Motor neuron (in vitro differentiated cells): ENCODE results near the gene CD244. TPM values are rescaled to one million over a fixed set of nuclear protein-coding genes. Genes with fewer than 3 reads are reported as not detected.

Source experiments
- ATAC-seq, 8 experiments: fragments of 200-7000 bp; cut with Tn5 transposase; replicated peaks in 6 of 8; 2 replicates each; pipeline ENCODE4 v1.8.0; 2021; ENCODE audit warnings: mild to moderate bottlenecking in 8 of 8, moderate library complexity in 8 of 8
- H3K27ac ChIP-seq, 2 donors: fragments of 250-450 bp; sonication (Bioruptor Pico); 2 replicates each; pipeline ENCODE4 v1.9.0; 2021; ENCODE audit warnings: antibody characterized with exemption in 2 of 2, mild to moderate bottlenecking in 2 of 2, moderate library complexity in 1 of 2
- H3K4me1 ChIP-seq, 2 donors: fragments of 250-450 bp; sonication (Bioruptor Pico); replicated peaks in 1 of 2; 2 replicates each; pipeline ENCODE4 v1.6.1; 2021; ENCODE audit warnings: antibody characterized with exemption in 2 of 2, mild to moderate bottlenecking in 2 of 2, moderate library complexity in 1 of 2
- H3K4me3 ChIP-seq, 5 donors: fragments of 250-450 bp; sonication (Bioruptor Pico); 2 replicates each; pipeline ENCODE4 v1.9.0; 2021; ENCODE audit warnings: antibody characterized with exemption in 5 of 5, mild to moderate bottlenecking in 5 of 5, moderate library complexity in 4 of 5
- WGBS, 10 experiments: fragments of 450-650 bp; shearing (Covaris generic); methylation state at CpG; one replicate each; pipeline ENCODE4 v1.0.0; 2022; 5-methylcytosine and 5-hydroxymethylcytosine counted together
- in situ Hi-C, 9 experiments: fragments of 400-800 bp; cut with MboI; loops; one replicate each; pipeline ENCODE4 v1.15.0; 2021; ENCODE audit warnings: low sequenced_read_pairs in 9 of 9, low pct_unique_long_range_greater_than_20kb in 2 of 9; ENCODE audit not compliant: unreplicated experiment in 9 of 9
- total RNA-seq, 8 experiments: library from RNA; unstranded; fragments of 300-600 nt; gene quantifications; 2 replicates each; pipeline versions ENCODE4 v1.2.3 to v1.2.4, GENCODE V29; 2022

Gene CD244
- total RNA-seq, 8 experiments from 2014 or later = 0.08 to 3.7 (median 0.31) TPM; not detected in 3

- 17 to 83% (median 45%) methylated on average over 1 to 9 of the region's 9 CpGs; no CpG with 5 or more reads in 1 of the 10 experiments for WGBS, 10 experiments
- Histone ChIP-seq H3K27ac (no peak overlapping the region), H3K4me3 (no peak overlapping the region), H3K4me1 (no peaks in the 10 kb centered on the region)
- in situ Hi-C loops = no loop called here
- no peak for ATAC-seq
Observed at GRCh38 chr1:160855181-160855981, 7.3 kb downstream of the CD244 start.

- Histone ChIP-seq H3K4me1 (no peaks in the 10 kb centered on the region), H3K4me3 (no peak overlapping the region), H3K27ac (no peak overlapping the region)
- peak in 3 of 8 experiments; percentile 71 to 97 (median 93) for ATAC-seq
- 0 to 88% (median 32%) methylated on average over 1 to 2 of the region's 2 CpGs; no CpG with 5 or more reads in 3 of the 10 experiments for WGBS, 10 experiments
- in situ Hi-C loops = no loop called here
Observed at GRCh38 chr1:160853754-160854153, 8.9 kb downstream of the CD244 start.

GRCh38 chr1:160853014-160853413 is 9.7 kb downstream of the CD244 start:
- no peak for ATAC-seq
- H3K4me1 ChIP-seq = no peaks in the 10 kb centered on the region
- H3K4me3 ChIP-seq = no peak overlapping the region
- no peak overlapping the region for H3K27ac ChIP-seq
- WGBS, 10 experiments = 6 to 94% (median 75%) methylated on average over 2 to 3 of the region's 3 CpGs
- in situ Hi-C loops = no loop called here

GRCh38 chr1:160850993-160851392 is 11.7 kb downstream of the CD244 start:
- ATAC-seq = no peak
- Histone ChIP-seq H3K27ac (no peak overlapping the region), H3K4me1 (no peaks in the 10 kb centered on the region), H3K4me3 (no peak overlapping the region)
- in situ Hi-C loops = no loop called here
- whole genome bisulfite sequencing, 10 experiments = 36 to 100% (median 80%) methylated on average over 1 to 8 of the region's 8 CpGs; no CpG with 5 or more reads in 1 of the 10 experiments

- in situ Hi-C loops = no loop called here
- Histone ChIP-seq H3K4me3 (no peak overlapping the region), H3K4me1 (no peaks in the 10 kb centered on the region), H3K27ac (no peak overlapping the region)
- WGBS, 10 experiments = 0 to 100% (median 71%) methylated on average over 1 to 5 of the region's 5 CpGs
- ATAC-seq = no peak
Observed at GRCh38 chr1:160850541-160850940, 12.1 kb downstream of the CD244 start.

- no peaks in the 10 kb centered on the region for H3K4me1 ChIP-seq
- no peak overlapping the region for H3K27ac ChIP-seq
- H3K4me3 ChIP-seq = no peak overlapping the region
- in situ Hi-C loops = loop anchor here in 1 of 9 experiments (25.0 kb wide), 1 partner anchor 116 kb away; the partner anchor contains the start of gene ITLN2
- no peak for ATAC-seq
- 42 to 100% (median 91%) methylated on average over 1 to 12 of the region's 12 CpGs for WGBS, 10 experiments
Observed at GRCh38 chr1:160846281-160846680, 16.4 kb downstream of the CD244 start.

- Histone ChIP-seq H3K27ac (no peak overlapping the region), H3K4me3 (no peak overlapping the region), H3K4me1 (no peaks in the 10 kb centered on the region)
- no peak for ATAC-seq
- in situ Hi-C loops = loop anchor here in 1 of 9 experiments (25.0 kb wide), 1 partner anchor 118 kb away; the partner anchor contains the start of gene ITLN2
- WGBS, 10 experiments = 0 to 90% (median 86%) methylated on average over 1 to 12 of the region's 12 CpGs; no CpG with 5 or more reads in 1 of the 10 experiments
Observed at GRCh38 chr1:160844447-160845232, 18.0 kb downstream of the CD244 start.

- in situ Hi-C loops = loop anchor here in 1 of 9 experiments (25.0 kb wide), 1 partner anchor 121 kb away; the partner anchor contains the start of gene ITLN2
- 31 to 100% (median 87%) methylated on average over 1 to 4 of the region's 4 CpGs; no CpG with 5 or more reads in 4 of the 10 experiments for WGBS, 10 experiments
- Histone ChIP-seq H3K4me1 (peaks cover 0 to 20% of the 10 kb centered on the region in 2 donors), H3K27ac (no peak overlapping the region), H3K4me3 (no peak overlapping the region)
- ATAC-seq = no peak
Observed at GRCh38 chr1:160841079-160841478, 21.6 kb downstream of the CD244 start.

GRCh38 chr1:160839746-160840145 is 22.9 kb downstream of the CD244 start:
- in situ Hi-C loops = loop anchor here in 3 of 9 experiments (10.0 to 25.0 kb wide), 2 partner anchors 115 to 123 kb away; partner anchors contain the start of gene ITLN2 (in 3 of the 3)
- ATAC-seq = no peak
- Histone ChIP-seq H3K4me3 (no peak overlapping the region), H3K27ac (no peak overlapping the region), H3K4me1 (peaks cover 0 to 20% of the 10 kb centered on the region in 2 donors)
- 0 to 94% (median 60%) methylated on average over 1 to 2 of the region's 2 CpGs; no CpG with 5 or more reads in 1 of the 10 experiments for WGBS, 10 experiments

- no peak for ATAC-seq
- peaks cover 0 to 20% of the 10 kb centered on the region in 2 donors for H3K4me1 ChIP-seq
- H3K27ac ChIP-seq = no peak overlapping the region
- in situ Hi-C loops = loop anchor here in 3 of 9 experiments (10.0 to 25.0 kb wide), 2 partner anchors 116 to 123 kb away; partner anchors contain the start of gene ITLN2 (in 3 of the 3)
- no peak overlapping the region for H3K4me3 ChIP-seq
- 29 to 100% (median 83%) methylated on average over 1 to 7 of the region's 7 CpGs; no CpG with 5 or more reads in 4 of the 10 experiments for WGBS, 10 experiments
Observed at GRCh38 chr1:160838888-160839287, 23.8 kb downstream of the CD244 start.

- Histone ChIP-seq H3K4me1 (peaks cover 0 to 20% of the 10 kb centered on the region in 2 donors), H3K27ac (no peak overlapping the region), H3K4me3 (no peak overlapping the region)
- in situ Hi-C loops = loop anchor here in 3 of 9 experiments (10.0 to 25.0 kb wide), 2 partner anchors 117 to 125 kb away; partner anchors contain the start of gene ITLN2 (in 3 of the 3)
- 12 to 100% (median 77%) methylated on average over 1 to 6 of the region's 9 CpGs; no CpG with 5 or more reads in 1 of the 10 experiments for WGBS, 10 experiments
- peak in 5 of 8 experiments; percentile 31 to 92 (median 75) for ATAC-seq
Observed at GRCh38 chr1:160837558-160838205, 25.0 kb downstream of the CD244 start.

- 0 to 76% (median 40%) methylated on average over 1 to 4 of the region's 4 CpGs; no CpG with 5 or more reads in 2 of the 10 experiments for WGBS, 10 experiments
Observed at GRCh38 chr1:160836981-160837557, 25.6 kb downstream of the CD244 start.

More at GRCh38 chr1:160836981-160837557, 25.6 kb downstream of the CD244 start:
- no peak overlapping the region for H3K4me3 ChIP-seq
- ATAC-seq = no peak
- H3K4me1 ChIP-seq = peaks cover 0 to 20% of the 10 kb centered on the region in 2 donors
- in situ Hi-C loops = loop anchor here in 3 of 9 experiments (10.0 to 25.0 kb wide), 2 partner anchors 118 to 125 kb away; partner anchors contain the start of gene ITLN2 (in 3 of the 3)
- no peak overlapping the region for H3K27ac ChIP-seq
